GM19238 (cell line): Measurements from ENCODE around the gene PARL.

Source experiments
- DNase-seq: peaks from one replicate; pipeline ENCODE4 v3.0.0; 2011; ENCODE audit warnings: low spot score; ENCODE audit not compliant: insufficient read length

Gene PARL

GRCh38 chr3:183818041-183818620 is 66.5 kb downstream of the PARL start:
- DNase-seq: no peak

DNA sequence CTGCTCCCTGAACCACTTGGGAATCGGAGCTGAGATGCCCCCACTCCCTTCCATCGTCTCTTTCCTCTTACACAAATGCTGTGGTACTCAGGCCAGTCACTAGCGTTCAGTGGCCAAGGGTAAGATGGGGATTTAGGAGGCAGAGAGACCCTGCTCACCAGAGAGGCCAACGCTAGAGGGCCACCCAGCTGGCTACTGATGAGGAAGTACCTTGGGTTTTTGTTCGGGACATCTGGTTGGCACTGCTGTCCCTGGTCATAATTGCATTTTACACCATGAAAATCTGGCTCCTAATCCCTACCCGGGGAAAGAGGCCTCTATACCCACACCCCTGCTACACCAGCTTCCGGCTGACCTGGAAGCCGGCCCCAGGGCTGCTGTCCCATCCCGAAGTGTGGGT is 67.0 kb downstream of the PARL start:
- no peak for DNase-seq

DNA sequence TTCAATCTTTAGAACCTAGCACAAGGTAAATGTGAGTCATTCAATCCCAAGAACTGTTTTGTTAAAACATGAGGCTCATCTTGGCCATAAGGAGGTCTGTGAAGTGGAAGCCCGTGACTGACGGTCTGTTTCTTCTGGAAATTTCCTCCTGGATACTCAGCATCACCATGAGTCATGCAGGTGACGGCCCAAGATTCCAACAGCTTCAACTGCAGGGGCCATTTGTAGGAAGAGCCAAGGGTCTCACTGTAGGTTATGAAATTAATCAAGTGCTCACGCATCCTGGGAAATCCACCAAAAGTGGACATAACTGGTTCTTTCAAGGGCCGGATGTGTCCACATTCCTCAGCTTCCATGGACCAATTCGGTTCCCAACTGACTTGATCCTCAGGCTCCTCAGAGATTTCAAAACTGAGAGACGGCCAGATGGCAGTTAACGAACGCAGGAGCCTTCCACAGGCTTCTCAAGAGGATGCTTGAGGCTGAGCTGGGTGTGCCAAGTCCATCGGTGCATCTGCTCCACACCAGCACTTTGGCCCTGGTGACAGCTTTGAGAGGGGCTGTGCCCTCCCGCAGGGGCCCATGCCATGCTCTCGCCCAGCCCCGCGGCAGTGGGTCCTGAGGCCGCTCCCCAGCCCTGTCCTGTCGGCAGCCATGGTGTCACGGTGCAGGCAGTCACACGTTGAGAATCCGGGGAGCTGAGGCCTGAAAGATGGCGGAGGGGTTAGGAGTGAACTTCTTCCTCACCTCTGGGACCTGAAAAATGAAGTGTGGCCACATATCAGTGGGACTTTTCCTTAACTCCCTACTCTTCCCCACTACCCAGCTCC is 67.8 kb downstream of the PARL start:
- no peak for DNase-seq

DNA sequence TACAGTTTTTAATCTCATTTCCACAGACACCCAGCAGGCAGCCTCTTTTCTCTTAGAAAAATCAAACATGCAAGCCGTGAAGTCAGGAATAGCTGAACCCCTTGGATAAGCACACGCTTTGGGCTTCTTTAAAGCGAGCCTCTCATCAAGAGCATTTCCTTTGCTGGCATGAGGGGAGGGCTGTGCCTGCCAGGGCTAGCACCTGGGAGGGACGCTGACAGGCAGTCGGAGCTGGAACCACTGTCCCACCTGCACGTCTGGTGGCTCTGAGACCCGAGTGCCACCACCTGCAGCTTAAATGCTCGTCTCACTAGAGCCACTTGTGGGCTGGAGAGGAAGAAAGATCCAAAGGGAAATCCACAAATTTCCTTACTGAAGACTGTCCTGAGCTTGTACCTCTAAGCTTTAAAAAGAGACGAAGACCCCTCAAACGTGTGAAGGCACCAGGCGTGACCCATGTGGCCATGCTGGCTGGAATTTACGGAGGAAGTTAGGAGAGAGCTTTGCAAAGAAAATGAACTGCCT is 68.7 kb downstream of the PARL start:
- no peak for DNase-seq

- DNase-seq: no peak
Observed at GRCh38 chr3:183815563-183815940, 69.1 kb downstream of the PARL start.

GRCh38 chr3:183814240-183814639 is 70.4 kb downstream of the PARL start:
- no peak for DNase-seq

- DNase-seq: no peak
Observed at GRCh38 chr3:183812761-183813445, 71.8 kb downstream of the PARL start.

- no peak for DNase-seq
Observed at GRCh38 chr3:183811638-183812037, 73.0 kb downstream of the PARL start.

DNA sequence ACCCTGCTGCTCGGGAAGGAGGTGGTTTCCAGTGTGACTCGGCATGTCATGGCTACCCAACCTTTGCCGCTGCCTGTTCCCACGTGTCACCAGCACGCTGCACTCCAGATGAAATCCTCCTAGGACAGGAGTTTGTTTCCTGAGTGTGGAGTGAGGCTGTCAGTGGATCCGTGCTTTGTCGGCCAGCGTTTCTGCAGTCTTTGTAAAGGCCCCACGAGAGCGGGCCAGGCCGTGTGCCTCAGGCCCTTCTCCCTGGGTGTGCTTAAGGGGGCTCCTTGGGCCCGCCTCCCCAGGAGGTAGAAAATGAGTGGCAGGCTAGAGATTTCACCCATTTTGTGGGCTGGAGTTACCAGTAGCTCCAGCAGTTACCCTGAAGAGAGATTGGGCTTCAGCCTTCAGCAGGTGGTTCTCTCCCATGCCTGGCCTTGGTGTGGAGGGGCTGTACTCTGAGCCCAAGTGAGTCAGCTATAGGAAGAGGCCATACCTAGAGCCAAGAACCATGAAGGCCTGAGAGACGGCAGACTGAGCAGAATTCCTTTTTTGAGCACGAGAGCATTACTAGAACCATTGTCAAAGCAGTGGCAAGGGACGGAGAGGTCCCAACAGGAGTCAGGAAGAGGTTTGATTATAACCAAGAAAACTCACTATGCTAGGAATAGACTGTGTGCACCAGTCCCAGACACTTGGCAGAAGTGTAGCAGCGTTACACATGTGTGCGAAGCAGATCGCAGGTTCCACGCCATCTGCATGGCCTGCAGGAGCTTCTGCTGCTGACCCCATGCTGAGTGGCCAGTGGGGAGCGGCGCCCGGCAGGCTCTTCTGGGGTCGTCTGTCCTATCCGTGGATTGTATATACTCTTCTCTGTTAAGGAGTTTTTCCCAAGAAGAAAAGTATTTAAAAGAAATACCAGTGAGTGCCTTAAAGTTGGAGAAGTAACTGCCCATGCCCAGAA is 73.8 kb downstream of the PARL start:
- DNase-seq: no peak

DNA sequence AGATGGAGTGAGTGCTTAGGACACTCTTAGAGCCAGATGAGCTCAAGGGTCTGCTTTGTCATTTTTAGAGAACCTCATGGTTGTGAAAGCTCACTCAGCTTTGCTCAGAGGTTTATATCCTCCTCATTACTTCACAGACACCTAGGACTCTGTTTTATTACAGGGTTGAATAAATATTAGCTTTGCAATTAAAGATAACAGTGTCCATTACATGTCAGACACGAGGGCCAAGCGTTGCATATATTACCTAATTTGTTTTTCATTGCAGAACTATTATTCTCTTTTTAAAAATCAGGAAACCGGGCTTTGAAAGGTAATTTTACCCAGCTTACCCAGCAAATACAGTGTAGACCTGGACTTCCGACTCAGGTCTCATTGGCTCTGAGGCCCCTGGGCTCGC is 75.4 kb downstream of the PARL start:
- no peak for DNase-seq

- no peak for DNase-seq
Observed at GRCh38 chr3:183808355-183808754, 76.3 kb downstream of the PARL start.

- DNase-seq: no peak
Observed at GRCh38 chr3:183807881-183808280, 76.8 kb downstream of the PARL start.

GRCh38 chr3:183807209-183807728 is 77.4 kb downstream of the PARL start:
- DNase-seq: no peak

- no peak for DNase-seq
Observed at GRCh38 chr3:183802989-183803388, 81.7 kb downstream of the PARL start.

DNA sequence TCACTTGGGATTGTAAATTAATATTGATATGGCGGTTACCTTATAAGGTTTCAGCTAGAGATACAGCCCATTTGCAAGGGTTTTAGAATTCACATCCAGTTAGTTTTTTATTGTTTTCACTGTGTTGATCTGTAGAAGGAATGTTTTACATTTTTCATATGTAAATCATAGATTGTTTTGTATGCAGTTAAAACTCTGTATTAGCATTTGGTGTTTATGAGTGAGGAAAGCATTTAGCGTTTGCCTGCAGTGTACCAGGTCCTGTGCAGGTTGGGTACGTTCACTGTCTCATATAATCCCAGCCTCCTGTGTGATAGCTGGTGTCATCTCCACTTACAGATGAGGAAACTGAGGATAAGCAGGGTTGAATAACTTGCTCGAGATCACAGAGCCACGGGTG is 83.1 kb downstream of the PARL start:
- no peak for DNase-seq

- DNase-seq: no peak
Observed at GRCh38 chr3:183800243-183800863, 84.3 kb downstream of the PARL start.

DNA sequence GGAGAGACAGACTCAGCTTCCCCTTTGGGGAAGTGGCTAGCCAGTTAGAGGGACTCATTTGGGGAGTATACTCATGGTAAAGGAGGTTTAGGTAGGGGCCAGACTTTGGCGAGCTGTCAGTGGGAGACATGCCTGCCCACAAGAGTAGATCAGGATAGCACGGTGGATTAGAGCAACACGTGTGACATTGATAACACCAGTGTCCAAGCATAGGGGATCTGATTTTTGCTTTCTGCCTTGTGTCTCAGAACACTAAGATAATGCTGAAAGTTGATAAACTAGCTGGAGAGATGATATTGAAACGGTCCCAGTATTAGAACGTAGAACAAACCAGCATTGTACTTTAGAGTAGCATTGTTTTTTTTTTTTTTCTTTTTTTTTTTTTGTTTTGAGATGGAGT is 85.2 kb downstream of the PARL start:
- DNase-seq: no peak

GRCh38 chr3:183797996-183798395 is 86.7 kb downstream of the PARL start:
- DNase-seq: no peak

- DNase-seq: no peak
Observed at GRCh38 chr3:183796372-183796771, 88.3 kb downstream of the PARL start.

DNA sequence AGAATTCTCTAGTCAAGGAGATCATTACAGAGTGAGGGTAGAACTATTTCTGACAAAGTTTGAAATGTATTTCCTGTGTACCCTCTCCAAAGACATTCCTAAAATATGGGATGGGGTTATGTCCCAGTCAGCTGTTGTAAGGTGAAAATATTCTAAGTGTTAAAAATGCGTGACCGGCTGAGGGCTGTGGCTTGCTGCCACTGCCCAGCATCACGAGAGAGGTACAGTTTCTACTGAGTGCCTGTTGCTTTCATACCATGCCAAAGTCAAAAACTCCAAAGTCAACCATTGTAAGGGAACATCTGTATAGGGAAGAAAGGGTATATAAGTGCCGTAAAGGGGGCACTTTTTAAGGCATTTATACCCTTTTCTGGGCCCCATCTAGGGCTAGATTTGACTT is 90.2 kb downstream of the PARL start:
- DNase-seq: no peak

- DNase-seq: no peak
Observed at GRCh38 chr3:183792976-183793375, 91.7 kb downstream of the PARL start.
